IMR-90 (cell line): Measurements from ENCODE around the gene AGPAT1. TPM values are rescaled to one million over a fixed set of nuclear protein-coding genes. Genes with fewer than 3 reads are reported as not detected.

Experiments used
- ATAC-seq: fragments of 200-7000 bp; cut with Tn5 transposase; 2 replicates; pipeline ENCODE4 v1.9.1; 2020; ENCODE audit warnings: low read depth, mild to moderate bottlenecking, moderate library complexity
- BruUV-seq: library from RNA; stranded (reverse); fragments of 400-500 nt; replicated peaks from 2 replicates; lab custom pipeline; 2021; lab: Mats Ljungman, UMichigan
- CTCF ChIA-PET: fragments of 300-600 bp; formaldehyde crosslinking; extraction: SDS; loops from one replicate; lab custom pipeline; 2021; ENCODE audit warnings: antibody characterized with exemption; lab: Yijun Ruan, JAX
- POLR2A ChIA-PET: fragments of 300-600 bp; sonication (Branson Sonifier 250); formaldehyde crosslinking; loops from one replicate; lab custom pipeline; 2022; ENCODE audit warnings: antibody characterized with exemption; ENCODE audit not compliant: unreplicated experiment; lab: Charles Lee
- DNase-seq: peaks from one replicate; pipeline ENCODE4 v3.0.0; 2013
- H2AFZ ChIP-seq: replicated peaks from 2 replicates; pipeline ENCODE3; 2013; ENCODE audit warnings: low read length, mild to moderate bottlenecking; ENCODE audit not compliant: poor library complexity
- H2AK5ac ChIP-seq: 2 replicates; pipeline ENCODE4 v1.6.1; 2013; ENCODE audit warnings: low read depth, low read length, inconsistent platforms
- H2AK9ac ChIP-seq: replicated peaks from 2 replicates; pipeline ENCODE3; 2013; ENCODE audit warnings: mild to moderate bottlenecking, low read depth, low read length, moderate library complexity; ENCODE audit not compliant: poor library complexity
- H2BK120ac ChIP-seq: 2 replicates; pipeline ENCODE4 v1.6.1; 2013; ENCODE audit warnings: low read depth, low read length, inconsistent platforms
- H2BK15ac ChIP-seq: 3 replicates; pipeline ENCODE4 v1.6.1; 2013; ENCODE audit warnings: low read depth, low read length, inconsistent platforms
- H2BK20ac ChIP-seq: 2 replicates; pipeline ENCODE4 v1.6.1; 2013; ENCODE audit warnings: low read depth, mild to moderate bottlenecking, inconsistent platforms, low read length, moderate library complexity
- H2BK5ac ChIP-seq: 2 replicates; pipeline ENCODE4 v1.6.1; 2013; ENCODE audit warnings: mild to moderate bottlenecking, low read depth, low read length, inconsistent platforms; ENCODE audit not compliant: poor library complexity, severe bottlenecking
- H3K14ac ChIP-seq: replicated peaks from 2 replicates; pipeline ENCODE4 v1.6.1; 2013; ENCODE audit warnings: low read depth, low read length, inconsistent platforms
- H3K18ac ChIP-seq: 2 replicates; pipeline ENCODE4 v1.6.1; 2013; ENCODE audit warnings: low read depth, low read length, control low read depth
- H3K23ac ChIP-seq: 2 replicates; pipeline ENCODE4 v1.6.1; 2013; ENCODE audit warnings: low read depth, low read length, inconsistent platforms
- H3K27ac ChIP-seq: 2 replicates; pipeline ENCODE4 v1.5.1; 2013; ENCODE audit warnings: mild to moderate bottlenecking, control low read depth, low read length; ENCODE audit not compliant: insufficient read depth
- H3K27me3 ChIP-seq: 2 replicates; pipeline ENCODE4 v1.6.1; 2013; ENCODE audit warnings: low read length; ENCODE audit not compliant: control insufficient read depth, insufficient read depth
- H3K36me3 ChIP-seq: 2 replicates; pipeline ENCODE4 v1.6.1; 2013; ENCODE audit warnings: low read length, mixed read lengths; ENCODE audit not compliant: control insufficient read depth, insufficient read depth
- H3K4ac ChIP-seq: 2 replicates; pipeline ENCODE4 v1.6.1; 2013; ENCODE audit warnings: low read depth, low read length, inconsistent platforms
- H3K4me1 ChIP-seq: 2 replicates; pipeline ENCODE4 v1.6.1; 2013; ENCODE audit warnings: low read length, mixed read lengths; ENCODE audit not compliant: control insufficient read depth, insufficient read depth
- H3K4me2 ChIP-seq: 2 replicates; pipeline ENCODE4 v1.6.1; 2013; ENCODE audit warnings: low read depth, mild to moderate bottlenecking, control low read depth, low read length, moderate library complexity
- H3K4me3 ChIP-seq: 2 replicates; pipeline ENCODE4 v1.5.1; 2013; ENCODE audit warnings: low read depth, mild to moderate bottlenecking, control low read depth, low read length, moderate library complexity; ENCODE audit not compliant: insufficient read depth
- H3K56ac ChIP-seq: 2 replicates; pipeline ENCODE4 v1.6.1; 2013; ENCODE audit warnings: low read length, inconsistent platforms; ENCODE audit not compliant: insufficient read depth; ENCODE audit errors: extremely low read depth
- H3K79me1 ChIP-seq, 2 experiments: 2 replicates each; pipeline ENCODE4 v1.6.1; 2013; ENCODE audit warnings: low read length in 2 of 2, inconsistent platforms in 1 of 2, low read depth in 1 of 2
- H3K9ac ChIP-seq: 2 replicates; pipeline ENCODE4 v1.6.1; 2013; ENCODE audit warnings: low read depth, low read length, control low read depth
- H3K9me1 ChIP-seq: 2 replicates; pipeline ENCODE4 v1.6.1; 2013; ENCODE audit warnings: low read length, inconsistent platforms; ENCODE audit not compliant: insufficient read depth
- H3K9me3 ChIP-seq: 2 replicates; pipeline ENCODE4 v1.6.1; 2013; ENCODE audit warnings: low read length; ENCODE audit not compliant: control insufficient read depth, insufficient read depth
- H4K20me1 ChIP-seq: 2 replicates; pipeline ENCODE4 v1.6.1; 2013; ENCODE audit warnings: low read length, inconsistent platforms; ENCODE audit not compliant: insufficient read depth
- H4K5ac ChIP-seq: 2 replicates; pipeline ENCODE4 v1.6.1; 2013; ENCODE audit warnings: mild to moderate bottlenecking, low read depth, low read length, control low read depth
- H4K8ac ChIP-seq, 2 experiments: 2 replicates each; pipeline ENCODE4 v1.6.1; 2013; ENCODE audit warnings: low read depth in 2 of 2, low read length in 2 of 2, control low read depth in 1 of 2, inconsistent platforms in 1 of 2
- H4K91ac ChIP-seq: 2 replicates; pipeline ENCODE4 v1.6.1; 2013; ENCODE audit warnings: low read depth, low read length, inconsistent platforms; ENCODE audit not compliant: insufficient read depth
- BHLHE40 ChIP-seq: fragments of 150-350 bp; IDR thresholded peaks from 2 replicates; pipeline ENCODE4 v1.6.1; 2016; ENCODE audit warnings: mild to moderate bottlenecking, low read depth, low read length
- CHD1 ChIP-seq: IDR thresholded peaks from 2 replicates; pipeline ENCODE4 v1.6.1; 2012; ENCODE audit warnings: low read depth, low read length, improper control_type of control experiment
- MAFK ChIP-seq: IDR thresholded peaks from 2 replicates; pipeline ENCODE4 v1.6.1; 2012; ENCODE audit warnings: low read depth, low read length, improper control_type of control experiment
- MAZ ChIP-seq: IDR thresholded peaks from 2 replicates; pipeline ENCODE4 v1.6.1; 2012; ENCODE audit warnings: low read depth, mild to moderate bottlenecking, low read length, improper control_type of control experiment, moderate library complexity, borderline replicate concordance
- NFE2L2 ChIP-seq: fragments of 150-350 bp; IDR thresholded peaks from 2 replicates; pipeline ENCODE4 v1.6.1; 2016; ENCODE audit warnings: low read depth, mild to moderate bottlenecking, low read length
- POLR2A ChIP-seq: IDR thresholded peaks from 2 replicates; pipeline ENCODE4 v1.6.1; 2012; ENCODE audit warnings: mild to moderate bottlenecking, low read depth, low read length
- RFX5 ChIP-seq: IDR thresholded peaks from 2 replicates; pipeline ENCODE4 v1.8.0; 2012; ENCODE audit warnings: low read depth, mild to moderate bottlenecking, low read length, moderate library complexity
- WGBS, 2 experiments: methylation state at CpG; one replicate each; pipeline versions ENCODE4 v1.1.5 to v1.1.7; 2013; ENCODE audit warnings: missing lambda C conversion rate in 2 of 2; ENCODE audit not compliant: insufficient read length in 1 of 2; ENCODE audit errors: extremely low coverage in 2 of 2; 5-methylcytosine and 5-hydroxymethylcytosine counted together
- dilution Hi-C: fragments of 300-500 bp; cut with HindIII; formaldehyde crosslinking; loops from one replicate; pipeline ENCODE4 v1.14.3; 2018; ENCODE audit warnings: low sequenced_read_pairs; ENCODE audit not compliant: unreplicated experiment
- in situ Hi-C: fragments of 300-500 bp; cut with MboI; formaldehyde crosslinking; loops from 3 replicates; pipeline ENCODE4 v1.14.3; 2019; ENCODE audit warnings: low sequenced_read_pairs, inconsistent platforms, mixed read lengths
- intact Hi-C: fragments of 100-400 bp; cut with micrococcal nuclease; formaldehyde crosslinking; loops from 2 replicates; pipeline ENCODE4 v1.10.0; 2022
- polyA plus RNA-seq, 3 experiments: library from polyadenylated mRNA; depleted of rRNA; stranded (reverse); fragments of >200 nt; gene quantifications; 2 replicates each; pipeline ENCODE4 v1.2.3, GENCODE V29; 2012; ENCODE audit warnings: low replicate concordance in 1 of 3
- total RNA-seq: library from RNA; depleted of rRNA; stranded (reverse); fragments of >200 nt; gene quantifications from 2 replicates; pipeline ENCODE4 v1.2.3, GENCODE V29; 2012
- TF ChIP-seq, protein P1 (sequence below): fragments of 150-350 bp; IDR thresholded peaks from 2 replicates; pipeline ENCODE4 v1.6.1; 2016; ENCODE audit warnings: low read depth, mild to moderate bottlenecking, low read length, moderate library complexity, borderline replicate concordance

AGPAT1 gene
- total and polyA plus RNA-seq, 2 of the 4 experiments (the other 2 are of a cell fraction) = 27.2 to 116 TPM

DNA sequence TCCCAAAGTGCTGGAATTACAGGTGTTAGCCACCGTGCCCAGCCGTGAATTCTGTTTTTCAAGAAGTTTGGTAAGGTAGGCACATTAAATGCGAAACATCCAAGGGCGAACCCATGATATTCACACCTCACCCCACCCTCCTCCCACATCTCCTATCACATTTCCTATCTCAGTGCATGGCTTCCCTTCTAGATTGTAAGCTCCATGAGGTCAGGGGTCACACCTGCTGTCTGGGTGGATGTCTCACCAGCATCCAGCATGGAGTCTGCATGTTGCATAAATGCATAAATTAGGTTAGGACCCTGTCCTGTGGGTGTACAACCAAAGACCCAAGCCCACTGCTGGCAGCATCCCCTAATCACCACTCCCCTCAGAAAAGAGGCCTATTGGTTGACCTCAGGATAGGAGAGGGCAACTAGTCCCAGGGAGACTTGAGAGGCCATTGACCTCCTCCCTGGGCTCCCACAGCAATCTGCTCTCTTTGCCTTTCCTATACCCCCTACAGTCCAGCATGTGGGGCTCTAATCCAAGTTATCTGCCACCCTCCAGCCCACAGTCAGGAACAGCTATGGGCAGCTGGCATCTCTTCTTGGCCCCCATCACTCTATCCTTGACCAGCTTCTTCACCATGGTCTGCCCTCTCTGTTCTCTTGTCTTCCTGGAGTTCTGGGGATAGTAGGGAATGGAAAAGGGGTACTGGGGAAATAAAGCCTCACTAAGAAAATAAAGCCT is 28.3 kb downstream of the AGPAT1 start:
- Histone ChIP-seq H3K79me1 (peaks cover 0 to 3% of the 10 kb centered on the region in 2 experiments; a peak in 1 of 4 replicates), H3K56ac (no peak overlapping the region), H3K27ac (no peak overlapping the region), H3K9me1 (0 out of 2 replicates have a peak, but pooled peaks cover 4% of the 10 kb centered on the region), H4K20me1 (no peaks in the 10 kb centered on the region), H3K14ac (no peak overlapping the region), H3K9ac (no peak overlapping the region), H3K36me3 (peaks cover 2% of the 10 kb centered on the region; the same call in 1 of the 2 replicates), H2AFZ (no peak overlapping the region), H2BK20ac (no peak overlapping the region), H3K9me3 (peaks cover 2% of the 10 kb centered on the region; the same call in 1 of the 2 replicates), H4K8ac (no peak overlapping the region), H4K91ac (no peak overlapping the region), H3K18ac (no peak overlapping the region), H3K4me1 (peaks cover 11% of the 10 kb centered on the region), H3K4me3 (no peak overlapping the region), H2AK5ac (no peak overlapping the region), H3K4me2 (no peak overlapping the region), H3K27me3 (peaks cover 27% of the 10 kb centered on the region), H2BK120ac (no peak overlapping the region), H2BK15ac (no peak overlapping the region), H3K23ac (no peak overlapping the region), H2AK9ac (no peak overlapping the region), H3K4ac (no peak overlapping the region), H2BK5ac (no peak overlapping the region), H4K5ac (no peak overlapping the region)
- ChIA-PET POLR2A (interaction anchor here (0.6 kb wide), 1 partner anchor 19 kb away, joined by 8 read pairs; the partner anchor contains the start of gene ATF6B), CTCF (interaction anchor here (0.9 to 1.3 kb wide), 2 partner anchors 11 to 12 kb away, joined by 4 to 5 read pairs; no protein-coding TSS in a partner anchor)
- WGBS, 2 experiments = no CpG with 5 or more reads among the region's 4 CpGs
- intact Hi-C loops = no loop called here
- ATAC-seq (no peak), DNase-seq (no peak)
- BruUV-seq = no TSS peak
- dilution Hi-C loops = no loop called here
- in situ Hi-C loops = no loop called here
- TF ChIP-seq, protein P1, sequence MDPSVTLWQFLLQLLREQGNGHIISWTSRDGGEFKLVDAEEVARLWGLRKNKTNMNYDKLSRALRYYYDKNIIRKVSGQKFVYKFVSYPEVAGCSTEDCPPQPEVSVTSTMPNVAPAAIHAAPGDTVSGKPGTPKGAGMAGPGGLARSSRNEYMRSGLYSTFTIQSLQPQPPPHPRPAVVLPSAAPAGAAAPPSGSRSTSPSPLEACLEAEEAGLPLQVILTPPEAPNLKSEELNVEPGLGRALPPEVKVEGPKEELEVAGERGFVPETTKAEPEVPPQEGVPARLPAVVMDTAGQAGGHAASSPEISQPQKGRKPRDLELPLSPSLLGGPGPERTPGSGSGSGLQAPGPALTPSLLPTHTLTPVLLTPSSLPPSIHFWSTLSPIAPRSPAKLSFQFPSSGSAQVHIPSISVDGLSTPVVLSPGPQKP = no peak
- no peak for TF ChIP-seq MAFK
- TF ChIP-seq MAZ = no peak
- no peak for TF ChIP-seq CHD1
- TF ChIP-seq BHLHE40 = no peak
- no peak for TF ChIP-seq RFX5
- no peak for TF ChIP-seq NFE2L2
- no peak for TF ChIP-seq POLR2A
